ENCODE results near the gene SPTA1.

SPTA1 gene

GRCh38 chr1:158564608-158565007, 121.9 kb downstream of the SPTA1 start:
- DNase-seq: no peak

GRCh38 chr1:158563853-158564252, 122.7 kb downstream of the SPTA1 start:
- DNase-seq: no peak
